Activated CD4-positive, alpha-beta T cell treated with anti-CD3 and anti-CD28 coated beads for 4 hours (primary cell): ENCODE results near the gene SDHAF4.
"Not testable (repeated sequence)": the region's sequence is repeated elsewhere in the genome, so short reads cannot be mapped to it uniquely, and the experiment has no call there.

Experiments
- DNase-seq, 2 donors: peaks; one replicate each; pipeline ENCODE4 v3.0.0-alpha.2; 2020

The SDHAF4 gene

GRCh38 chr6:70593118-70593486, 26.4 kb downstream of the SDHAF4 start:
- DNase-seq: no peak

GRCh38 chr6:70599187-70599586, 32.5 kb downstream of the SDHAF4 start:
- no peak for DNase-seq

GRCh38 chr6:70601014-70601413, 34.3 kb downstream of the SDHAF4 start:
- no peak for DNase-seq

- DNase-seq: no peak
These were observed 37.5 kb downstream of the SDHAF4 start for GRCh38 chr6:70604254-70604653.

GRCh38 chr6:70607371-70607770, 40.6 kb downstream of the SDHAF4 start:
- DNase-seq: not testable (repeated sequence)

GRCh38 chr6:70609181-70609580, 42.5 kb downstream of the SDHAF4 start:
- DNase-seq: not testable (repeated sequence)

- no peak for DNase-seq
These were observed 50.1 kb downstream of the SDHAF4 start for GRCh38 chr6:70616728-70617260.

- DNase-seq: no peak
These were observed 54.0 kb downstream of the SDHAF4 start for GRCh38 chr6:70620746-70621145.

- no peak for DNase-seq
These were observed 55.7 kb downstream of the SDHAF4 start for GRCh38 chr6:70622461-70622860.

- DNase-seq: no peak
These were observed 58.7 kb downstream of the SDHAF4 start for GRCh38 chr6:70625436-70625835.

- DNase-seq: no peak
These were observed 60.9 kb downstream of the SDHAF4 start for GRCh38 chr6:70627500-70628254.

- DNase-seq: no peak
These were observed 63.2 kb downstream of the SDHAF4 start for GRCh38 chr6:70629929-70630328.

- DNase-seq: no peak
These were observed 67.1 kb downstream of the SDHAF4 start for GRCh38 chr6:70633870-70634269.

GRCh38 chr6:70636596-70636995, 69.9 kb downstream of the SDHAF4 start:
- DNase-seq: no peak

GRCh38 chr6:70638468-70638867, 71.7 kb downstream of the SDHAF4 start:
- DNase-seq: no peak
